Activated CD8-positive, alpha-beta memory T cell treated with anti-CD3 and anti-CD28 coated beads, Interleukin-2, amount 50 U/mL, for 1 hour (primary cell): Measurements from ENCODE around the gene ABCC8.
A peak's percentile ranks its signal among the peaks of the same experiment; 100 is the strongest.

Experiments used
- DNase-seq: peaks from one replicate; pipeline ENCODE4 v3.0.0-alpha.2; 2020; ENCODE audit errors: extremely low read depth

The ABCC8 gene

DNA sequence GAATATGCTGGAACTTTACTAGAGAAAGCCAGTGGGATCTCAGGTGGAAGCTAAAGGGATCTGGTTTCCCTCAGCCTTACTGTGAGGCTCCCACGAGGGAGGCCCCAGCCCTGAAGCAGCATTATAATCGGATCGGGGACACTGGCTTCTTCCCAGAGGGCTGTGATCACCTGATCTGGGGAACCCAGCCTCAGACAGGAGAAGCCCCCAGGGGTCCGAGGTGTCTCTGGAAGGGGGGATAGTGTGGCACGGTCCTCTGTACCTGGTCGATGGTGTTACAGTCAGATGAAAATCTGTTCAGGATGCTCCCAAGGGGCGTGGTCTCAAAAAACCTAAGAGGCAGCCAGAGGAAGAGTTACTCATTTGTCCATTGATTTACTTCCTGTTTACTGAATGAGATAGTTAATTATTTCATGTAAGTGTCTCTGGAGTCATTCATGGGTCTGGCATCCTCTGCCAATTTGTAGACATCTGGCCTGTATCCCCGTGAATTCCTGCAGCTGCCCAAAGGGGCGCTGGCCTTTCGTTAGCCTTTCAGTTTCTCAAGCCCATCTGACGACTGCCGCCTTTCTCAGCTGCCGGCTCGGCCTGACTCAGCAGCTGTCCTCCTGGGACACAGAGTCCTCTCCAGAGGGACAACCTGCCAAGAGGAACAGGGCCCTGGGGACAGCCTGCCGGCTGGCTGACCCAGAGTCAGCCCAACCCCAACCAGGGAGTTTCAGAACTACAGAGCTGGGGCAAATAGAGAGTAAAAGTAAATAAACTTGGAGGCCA, 71.2 kb downstream of the ABCC8 start:
- DNase-seq, result no peak

DNA sequence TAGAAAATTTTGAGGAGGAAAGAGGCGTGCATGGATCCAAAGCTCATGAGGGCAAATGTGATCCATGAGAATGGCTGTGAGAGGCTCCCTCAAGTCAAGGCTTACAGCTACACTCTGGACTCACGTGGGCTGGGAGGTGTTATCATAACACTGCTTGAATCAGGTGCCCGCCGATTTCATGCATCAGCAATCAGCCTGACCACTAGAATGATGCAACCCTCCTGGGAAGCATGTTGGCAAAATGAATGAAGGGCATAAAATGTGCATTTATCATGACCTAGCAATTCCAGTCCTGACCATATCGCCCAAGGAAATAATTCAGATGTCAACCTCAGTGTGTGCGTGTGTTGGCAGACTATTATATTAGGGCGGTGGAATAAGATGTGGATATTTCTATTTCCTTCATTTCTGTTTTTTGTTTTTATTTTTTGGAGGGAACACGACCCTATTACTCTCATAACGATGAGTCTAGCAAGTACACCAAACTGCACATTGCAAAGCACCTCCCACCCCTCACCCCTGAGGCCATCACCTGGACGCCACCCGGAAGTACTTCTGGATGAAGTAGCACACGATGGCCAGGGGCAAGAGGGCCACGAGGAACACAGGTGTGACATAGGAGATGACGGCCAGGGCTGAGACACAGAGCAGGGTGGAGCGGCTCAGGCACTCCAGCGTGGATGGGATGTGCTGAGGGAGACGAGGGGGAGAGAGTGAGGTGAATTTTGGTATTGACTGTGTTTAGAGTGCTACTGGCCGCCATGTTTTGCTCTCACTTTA, 72.5 kb downstream of the ABCC8 start:
- DNase-seq, result no peak

DNA sequence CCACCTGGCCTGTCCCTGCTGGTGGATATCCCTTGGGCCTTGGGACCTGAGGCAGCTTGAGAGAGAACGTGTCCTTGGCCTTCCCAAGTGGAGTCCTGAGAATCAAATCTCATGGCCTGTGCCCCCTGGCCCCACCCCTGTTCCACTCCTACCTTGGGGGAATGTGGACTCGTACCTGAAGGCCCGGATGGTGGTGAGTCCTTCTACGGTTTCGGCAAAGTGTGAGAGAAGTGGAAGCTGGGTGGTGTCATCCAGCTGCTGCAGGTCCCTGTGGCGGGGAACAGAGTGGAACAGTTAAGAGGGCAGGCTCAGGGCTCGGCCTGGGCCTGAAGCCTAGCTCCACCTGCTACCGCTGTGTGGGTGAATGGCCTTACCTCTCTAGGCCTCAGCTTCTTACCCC, 74.2 kb downstream of the ABCC8 start:
- no peak for DNase-seq

DNA sequence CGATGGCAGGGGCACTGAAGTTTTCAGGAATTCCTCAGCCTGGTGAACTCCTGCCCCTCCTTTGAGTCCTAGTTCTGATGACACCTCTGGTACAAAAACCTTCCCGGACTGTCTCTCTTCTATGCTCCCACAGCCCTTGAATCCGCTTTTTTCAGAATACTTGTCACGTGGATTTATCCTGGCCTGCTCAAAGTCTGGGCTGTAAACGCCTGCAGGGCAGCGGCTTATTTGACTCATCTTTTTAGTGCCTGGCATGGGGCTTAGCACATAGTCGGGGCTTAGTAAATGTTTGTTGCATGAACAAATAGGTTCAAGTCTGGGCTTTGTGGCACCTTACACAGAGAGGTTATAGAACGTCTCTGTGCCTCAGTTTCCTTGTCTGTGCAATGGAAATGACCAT, 74.8 kb downstream of the ABCC8 start:
- no peak for DNase-seq

DNA sequence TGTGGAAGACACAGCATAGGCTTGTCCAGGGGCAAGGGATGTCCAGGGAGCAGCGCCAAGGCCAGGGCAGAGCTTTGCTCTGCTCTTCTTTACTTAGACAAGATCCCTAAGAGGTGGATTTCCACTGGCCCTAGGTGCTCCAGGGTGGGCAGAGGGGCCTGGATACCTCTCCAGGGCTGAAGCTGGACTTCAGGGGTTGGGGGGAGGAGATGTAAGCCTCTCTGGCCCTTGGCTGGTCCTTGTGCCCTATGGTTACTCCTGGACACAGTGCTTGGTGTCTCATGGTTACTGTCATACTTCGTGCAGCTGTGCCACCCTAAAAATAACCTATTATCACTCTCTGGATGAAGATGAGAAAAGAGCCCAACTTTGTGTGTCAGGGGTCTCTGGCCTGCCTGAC, 75.3 kb downstream of the ABCC8 start:
- no peak for DNase-seq

DNA sequence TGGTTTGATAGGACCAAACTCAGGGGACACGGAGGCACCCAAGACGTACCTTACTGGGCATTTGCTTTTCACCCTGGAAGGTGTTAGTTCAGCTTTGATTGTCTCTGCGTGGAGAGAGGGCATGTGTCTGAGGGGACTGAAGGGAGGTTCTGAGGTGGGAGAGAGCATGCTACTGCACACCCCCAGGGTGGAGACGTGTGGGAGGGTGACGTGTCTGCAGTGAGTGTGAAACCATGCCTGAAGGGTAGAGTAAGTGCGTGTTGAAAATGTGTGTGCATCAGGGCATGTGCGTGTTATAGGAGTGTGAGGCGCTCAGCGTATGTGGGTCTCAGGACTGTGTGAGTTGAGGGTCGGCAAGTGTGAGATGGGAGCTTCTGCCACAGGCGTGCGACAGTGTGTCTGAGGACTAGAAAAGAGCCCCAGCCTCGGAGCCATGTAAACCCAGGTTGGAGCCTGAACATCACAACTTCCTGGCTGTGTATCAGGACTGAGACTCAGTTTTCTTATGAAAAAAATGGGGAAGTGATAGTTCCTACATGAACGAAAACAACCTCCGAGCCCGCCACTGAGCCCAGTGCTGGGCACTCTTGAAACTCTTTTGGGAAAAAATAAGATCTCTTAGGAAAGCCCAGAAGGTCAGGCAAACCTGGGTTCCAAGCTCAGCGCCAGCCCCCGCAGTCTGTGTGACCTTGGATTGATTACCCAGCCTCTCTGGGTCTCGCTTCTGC, 76.4 kb downstream of the ABCC8 start:
- no peak for DNase-seq

DNA sequence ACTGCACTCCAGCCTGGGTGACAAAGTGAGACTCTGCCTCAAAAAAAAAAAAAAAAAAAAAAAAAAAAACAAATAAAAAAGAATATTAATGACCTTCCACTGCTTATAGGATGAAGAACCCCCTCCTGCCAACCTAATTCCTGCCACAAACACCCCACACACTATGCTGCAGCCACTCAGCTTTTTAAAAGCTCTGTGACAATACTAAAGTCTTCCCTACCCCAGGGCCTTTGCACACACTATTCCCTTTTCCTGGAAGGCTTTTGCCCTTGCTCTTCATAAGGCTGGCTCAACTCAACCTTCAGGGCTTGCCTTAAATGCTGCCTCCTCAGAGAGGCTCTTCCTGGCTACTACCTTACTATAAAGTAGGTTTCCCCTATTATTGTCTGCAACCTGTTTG, 77.4 kb downstream of the ABCC8 start:
- no peak for DNase-seq

DNA sequence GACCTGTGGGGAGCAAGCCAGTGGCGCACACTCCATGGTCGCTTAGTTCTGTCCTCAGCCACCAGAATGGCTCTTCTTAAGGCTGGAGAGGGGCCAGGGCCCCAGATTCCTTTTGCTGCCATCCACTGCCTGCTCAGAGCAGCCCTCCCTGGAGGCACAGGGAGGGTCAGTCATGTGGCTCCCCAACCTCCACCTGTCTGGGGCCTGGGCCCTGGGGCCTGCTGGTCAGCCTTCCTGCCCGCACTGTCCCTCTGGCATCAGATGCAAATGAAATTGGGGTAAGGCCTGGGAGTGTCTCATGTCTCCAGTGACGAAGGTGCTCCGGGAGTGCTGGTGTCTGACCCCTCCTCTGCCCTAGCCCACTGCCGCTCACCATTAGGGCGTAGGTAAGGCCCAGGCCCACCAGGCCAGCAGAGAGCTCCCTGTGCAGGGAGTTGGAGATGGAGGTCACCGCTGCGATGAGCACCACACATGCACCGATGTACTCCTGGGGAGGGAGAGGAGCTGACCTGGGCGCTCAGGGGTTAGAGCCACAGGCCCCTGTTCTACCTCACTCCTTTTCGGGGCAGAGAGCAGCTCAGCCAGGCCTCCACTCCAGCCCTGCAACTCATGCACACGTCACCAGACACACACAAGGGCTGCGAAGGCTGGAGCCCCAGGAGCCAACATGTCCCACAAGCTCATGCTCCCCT, 79.2 kb downstream of the ABCC8 start:
- DNase-seq, result no peak

DNA sequence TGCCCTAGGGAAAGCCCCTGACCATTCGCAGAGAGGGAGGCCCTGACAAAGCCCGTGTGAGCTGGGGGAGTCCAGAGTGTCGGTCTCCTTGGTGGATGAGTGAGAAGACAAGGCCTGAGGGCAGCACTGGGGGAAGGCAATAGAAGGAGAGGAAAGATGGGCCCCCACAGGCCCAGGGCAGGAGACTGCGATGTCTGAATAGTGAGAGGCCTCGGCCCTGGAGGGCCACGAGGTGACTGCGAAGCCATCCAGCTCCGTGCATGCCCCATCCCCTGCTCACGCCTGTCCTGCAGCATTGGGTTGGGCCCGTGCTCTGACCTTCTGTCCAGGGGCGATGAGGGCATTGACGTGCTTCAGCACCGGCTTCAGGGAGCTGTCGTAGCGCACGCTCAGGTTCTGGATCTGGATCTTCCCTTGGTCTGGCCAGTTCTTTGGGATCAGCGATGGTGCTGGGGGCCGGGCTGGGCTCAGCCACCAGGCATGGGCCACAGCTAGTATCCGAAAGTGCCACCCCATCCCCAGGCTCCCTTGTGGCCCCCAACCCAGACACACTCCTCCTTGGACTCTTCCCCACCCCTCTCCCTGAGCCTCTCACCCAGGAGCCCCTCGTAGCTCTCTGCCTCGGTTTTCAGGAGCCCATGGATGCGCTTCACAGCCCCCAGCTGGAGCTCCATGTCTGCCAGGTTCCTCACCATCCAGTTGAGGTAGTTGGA, 79.9 kb downstream of the ABCC8 start:
- no peak for DNase-seq

DNA sequence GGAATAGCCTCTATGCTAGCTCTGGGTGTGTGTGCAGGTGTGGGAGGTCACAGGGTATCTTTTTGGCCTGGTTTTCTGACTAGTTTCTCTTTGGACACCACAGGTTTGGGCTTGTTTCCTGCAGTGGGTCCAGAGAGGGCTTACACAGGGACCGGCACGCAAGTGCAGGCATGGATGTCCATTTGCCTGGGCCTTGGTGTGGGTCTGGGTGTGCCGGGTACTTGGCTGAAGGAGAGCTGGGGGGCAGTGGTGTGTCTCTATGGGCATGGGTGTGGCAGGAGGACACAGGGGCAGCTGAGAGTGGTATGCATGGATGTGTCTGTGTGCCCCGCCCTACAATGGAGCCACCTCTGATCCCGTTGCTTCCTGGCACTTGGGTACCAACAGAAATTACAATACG, 80.7 kb downstream of the ABCC8 start:
- DNase-seq, result no peak

DNA sequence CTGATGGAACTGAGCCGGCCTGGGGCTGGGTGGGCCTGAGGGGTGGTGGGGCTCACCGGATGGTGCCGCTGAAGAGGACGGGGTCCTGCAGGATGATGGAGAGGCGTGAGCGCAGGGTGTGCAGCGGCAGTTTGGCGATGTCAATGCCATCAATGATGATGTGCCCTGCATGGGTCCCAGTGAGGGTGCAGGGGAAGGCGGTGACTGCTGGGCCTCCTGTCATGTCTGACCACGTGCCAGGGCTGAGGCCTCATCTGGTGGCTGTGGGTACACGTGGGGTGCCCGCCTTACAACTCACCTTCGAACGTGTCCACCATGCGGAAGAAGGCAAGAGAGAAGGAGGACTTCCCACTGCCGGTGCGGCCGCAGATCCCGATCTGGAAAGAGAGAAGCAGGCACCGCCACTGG, 81.1 kb downstream of the ABCC8 start:
- DNase-seq, result no peak

DNA sequence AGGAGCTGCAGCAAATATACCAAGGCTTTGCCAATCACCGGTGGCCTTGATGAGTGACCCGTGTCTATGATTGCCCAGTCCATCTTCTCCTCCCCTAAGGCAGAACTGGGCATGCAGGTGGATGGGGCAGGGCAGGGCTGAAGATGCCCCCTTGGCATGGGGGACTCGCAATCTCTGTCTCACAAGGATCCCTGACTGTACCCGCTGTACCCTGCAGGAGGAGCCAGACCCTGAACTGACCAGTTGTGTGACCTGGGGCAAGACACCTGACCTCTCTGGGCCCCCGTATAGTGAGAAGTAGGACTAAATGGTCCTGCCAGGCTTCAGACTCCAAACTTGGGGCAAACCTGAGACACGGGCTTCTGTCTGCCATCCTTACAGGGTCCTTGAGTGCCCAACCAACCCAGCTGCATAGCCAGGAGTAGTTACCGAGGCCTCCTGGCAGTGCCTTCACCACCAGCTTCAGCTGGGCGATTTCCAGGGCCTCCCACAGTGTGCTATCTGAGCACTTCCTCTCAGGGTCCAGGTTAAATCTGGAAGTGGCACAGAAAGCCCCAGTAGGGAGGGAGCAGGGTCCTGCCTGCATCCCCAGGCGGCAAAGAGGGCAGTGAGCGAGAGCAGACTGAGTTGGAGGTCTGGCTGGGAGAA, 81.8 kb downstream of the ABCC8 start:
- DNase-seq, result no peak

DNA sequence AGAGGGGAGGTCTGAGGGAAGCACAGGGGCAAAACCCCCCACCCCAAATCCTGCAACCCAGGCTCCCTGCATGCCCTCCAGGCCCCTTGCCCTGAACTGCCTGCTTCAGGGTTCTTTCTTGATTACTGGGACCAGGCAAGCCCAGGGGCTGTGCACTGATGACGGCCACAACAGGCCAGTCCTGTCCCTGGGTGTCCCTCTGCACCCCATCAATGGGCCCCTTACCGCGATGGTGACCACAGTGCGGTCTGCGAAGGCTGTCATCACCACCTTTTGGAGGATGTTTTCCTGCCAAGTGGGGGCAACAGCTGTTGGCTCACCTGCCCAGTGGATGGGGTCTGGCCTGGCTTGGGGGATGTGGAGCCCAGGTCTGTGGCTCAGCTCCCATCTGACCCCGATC, 83.2 kb downstream of the ABCC8 start:
- DNase-seq, result no peak

DNA sequence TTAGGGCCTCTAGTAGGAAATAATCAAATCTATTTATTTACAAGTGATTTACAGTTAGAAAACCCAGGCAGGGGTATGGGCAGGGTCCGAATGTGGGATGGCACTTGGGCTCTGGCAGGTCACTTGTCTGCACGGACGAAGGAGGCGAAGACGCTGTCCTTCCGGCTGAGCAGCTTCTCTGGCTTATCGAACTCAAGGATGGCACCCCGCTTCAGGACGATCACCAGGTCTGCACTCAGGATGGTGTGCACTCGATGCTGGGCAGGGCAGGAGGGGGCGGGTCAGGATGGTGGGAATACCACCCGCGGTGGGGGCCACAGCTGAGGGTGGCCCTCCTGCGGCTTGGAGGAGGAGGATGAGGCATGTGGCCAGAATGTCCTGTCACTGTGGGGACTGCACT, 83.8 kb downstream of the ABCC8 start:
- no peak for DNase-seq

DNA sequence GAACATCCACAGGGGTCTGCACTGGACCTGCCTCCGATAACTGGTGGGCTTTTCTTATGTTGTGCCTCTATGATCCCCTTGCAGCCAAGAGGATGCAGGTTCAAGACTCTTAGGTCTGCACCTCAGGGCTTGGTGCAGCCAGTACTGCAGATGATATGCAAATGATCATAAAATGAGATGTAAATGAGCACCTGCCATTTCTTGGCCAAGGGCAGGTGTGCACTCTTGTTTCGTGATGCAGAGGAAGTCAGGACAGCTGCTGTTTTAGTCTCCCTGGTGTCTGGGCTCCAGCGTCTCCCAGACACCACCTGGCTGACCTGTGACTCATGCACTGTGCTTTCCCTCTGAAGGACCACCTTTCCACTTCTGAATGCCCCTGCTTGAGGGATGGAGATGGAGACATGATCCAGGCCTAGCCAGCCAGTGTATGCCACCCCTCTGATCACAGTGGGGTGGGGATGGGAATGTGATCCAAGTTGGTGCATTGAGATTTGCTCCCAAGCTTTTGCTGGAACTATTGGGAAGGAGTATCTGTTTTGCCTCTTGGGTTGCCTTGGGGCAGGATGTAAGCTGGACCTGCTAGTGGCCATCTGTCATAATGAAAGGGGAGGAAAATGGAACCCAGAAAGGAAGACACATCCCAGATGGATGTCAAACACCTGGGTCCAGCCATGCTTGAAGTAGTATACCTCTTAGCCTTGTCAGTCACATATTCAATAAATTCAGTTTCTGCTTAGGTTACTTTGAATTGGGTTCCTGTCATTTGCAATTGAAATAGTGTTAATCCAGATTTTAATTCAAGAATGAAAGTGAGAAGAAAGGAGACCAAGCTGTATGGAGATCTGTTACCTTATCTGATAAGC, 84.9 kb downstream of the ABCC8 start:
- no peak for DNase-seq

DNA sequence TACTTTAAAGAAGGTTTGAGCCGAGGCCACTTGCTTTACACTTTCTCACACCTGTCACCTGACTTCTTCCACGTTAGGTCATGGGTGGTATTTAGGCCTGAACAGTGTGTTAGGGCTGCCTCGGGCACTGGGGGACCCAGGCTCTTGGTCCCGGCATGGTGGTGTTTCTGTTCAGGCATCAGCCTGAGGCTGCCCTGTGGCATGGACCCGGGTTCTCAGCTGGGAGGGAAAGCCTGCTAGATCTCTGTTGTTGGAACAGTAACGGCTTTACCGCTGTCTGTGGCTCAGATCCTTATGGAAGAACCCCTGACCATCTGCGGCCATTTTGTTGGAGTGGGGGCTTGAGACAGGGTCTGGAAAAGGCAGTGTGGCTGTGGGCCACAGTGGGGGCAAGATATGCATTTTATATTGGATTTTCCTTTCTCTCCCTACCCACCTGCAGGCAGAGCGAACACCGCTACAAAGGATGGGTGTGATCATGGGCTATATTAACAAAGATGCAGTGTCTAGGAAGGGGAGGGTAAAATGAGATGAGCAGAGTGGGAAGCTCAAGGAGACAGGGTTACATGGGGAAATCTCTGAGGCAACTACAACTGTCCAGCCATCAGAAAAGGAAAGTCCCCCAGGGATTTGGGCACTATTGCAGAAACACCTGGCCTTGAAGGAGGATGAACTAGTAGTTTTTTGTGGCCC, 86.5 kb downstream of the ABCC8 start:
- DNase-seq, result no peak

DNA sequence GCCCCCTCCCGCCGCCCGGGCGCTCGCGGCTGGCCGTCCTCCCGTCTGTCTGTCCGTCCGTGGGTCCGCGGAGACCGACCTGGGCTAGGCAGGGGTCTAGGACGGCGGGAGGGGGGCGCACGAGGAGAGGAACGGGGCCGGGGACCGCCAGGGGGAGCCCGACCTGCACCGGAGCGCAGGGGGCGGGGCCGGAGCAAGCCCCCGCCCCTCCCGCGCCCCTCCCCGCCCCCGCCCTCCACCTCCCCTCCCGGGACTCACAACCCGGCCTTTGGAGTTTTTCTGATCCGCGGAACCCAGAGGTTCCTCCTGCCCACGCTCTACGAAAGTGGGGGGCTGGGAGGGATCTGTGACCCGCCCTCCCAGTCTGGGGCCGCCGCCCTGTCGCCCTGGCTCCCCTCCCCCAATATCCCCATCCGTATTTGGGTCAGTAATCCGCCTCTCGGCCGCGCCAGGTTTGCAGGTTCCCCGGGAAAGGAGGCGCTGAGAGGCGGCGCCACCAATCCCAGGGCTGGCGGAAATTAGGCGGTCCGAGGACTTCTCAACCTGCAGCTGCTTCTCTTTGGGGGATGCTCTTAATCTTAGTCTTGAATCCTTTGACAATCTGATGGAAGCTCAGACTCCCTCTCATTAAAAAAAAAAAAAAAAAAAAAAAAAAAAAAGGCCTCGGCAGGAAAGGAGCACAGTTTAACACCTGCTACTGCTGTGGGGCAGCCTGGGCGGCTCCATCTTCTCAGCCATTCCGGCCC, 87.3 kb downstream of the ABCC8 start:
- peak; percentile 31 for DNase-seq

DNA sequence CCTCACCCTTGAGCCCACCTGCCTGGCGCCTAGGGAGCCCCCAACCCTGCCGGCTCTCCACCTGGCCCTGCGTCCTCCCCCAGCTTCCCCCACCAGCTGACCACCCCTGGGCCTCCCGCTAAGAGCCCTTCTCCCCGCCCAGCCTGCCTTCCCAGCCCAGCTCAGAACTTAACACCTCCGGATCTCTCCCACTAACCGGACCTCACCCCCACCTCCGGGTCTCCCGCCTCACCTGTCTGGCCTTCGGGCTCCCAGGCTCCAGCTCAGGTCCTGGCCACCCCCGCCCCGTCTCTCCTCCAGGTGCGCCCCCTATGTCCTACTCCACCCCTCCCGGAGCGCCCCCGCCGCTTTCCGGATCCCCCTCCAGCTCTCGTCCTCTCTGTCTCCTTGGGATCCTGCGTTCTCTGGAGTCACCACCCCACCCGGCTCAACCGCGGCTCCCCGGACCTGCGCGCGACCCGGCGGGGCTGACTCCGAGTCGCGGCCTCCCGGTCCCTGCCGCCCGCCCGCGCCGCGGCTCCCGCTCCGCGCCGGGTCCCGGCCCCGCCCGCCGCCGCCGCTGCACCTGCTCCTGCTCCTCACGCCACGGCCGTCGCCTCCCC, 87.9 kb downstream of the ABCC8 start, which contains the start of gene KCNJ11:
KCNJ11 (minus strand) TSS at position 51 of the 602 bp plus-strand sequence. CDS start 568 bp downstream, outside the sequence.
- DNase-seq, result no peak
